Astrocyte of the spinal cord (primary cell): ENCODE data around the gene ANO3.
"Not testable (repeated sequence)": the region's sequence is repeated elsewhere in the genome, so short reads cannot be mapped to it uniquely, and the experiment has no call there.

Source experiments
- DNase-seq: peaks from one replicate; pipeline ENCODE4 v3.0.0; 2011; ENCODE audit warnings: low read depth, low spot score
- H3K4me3 ChIP-seq: 2 replicates; pipeline ENCODE4 v1.5.1; 2011; ENCODE audit warnings: low read depth, mild to moderate bottlenecking, low read length, moderate library complexity
- in situ Hi-C: cut with HindIII; loops from 2 replicates; pipeline ENCODE4 v1.10.0; 2017; ENCODE audit warnings: low sequenced_read_pairs
- TF ChIP-seq, protein P1 (sequence below): IDR thresholded peaks from 2 replicates; pipeline ENCODE4 v1.5.1; 2012; ENCODE audit warnings: low read depth, mild to moderate bottlenecking, low read length, inconsistent platforms

ANO3 gene

DNA sequence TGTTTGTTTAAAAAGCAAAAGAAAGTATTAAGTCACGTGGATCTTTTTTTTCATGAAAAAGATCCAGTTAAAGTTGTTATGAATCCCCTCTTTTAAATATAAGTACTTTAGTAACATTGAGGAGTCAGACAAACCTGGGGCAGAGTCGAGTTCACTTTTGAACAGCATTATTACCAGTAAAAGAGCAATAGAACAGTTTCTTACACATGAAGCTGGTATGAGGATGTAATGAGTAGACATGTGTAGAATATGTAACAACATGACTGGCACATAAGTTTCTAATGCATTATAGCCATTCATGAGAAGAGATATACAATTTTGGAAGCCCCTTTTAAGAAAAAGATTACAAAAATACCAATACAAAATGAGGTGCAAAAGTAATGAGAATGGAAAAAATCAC is 247.8 kb downstream of the ANO3 start:
- TF ChIP-seq, protein P1, sequence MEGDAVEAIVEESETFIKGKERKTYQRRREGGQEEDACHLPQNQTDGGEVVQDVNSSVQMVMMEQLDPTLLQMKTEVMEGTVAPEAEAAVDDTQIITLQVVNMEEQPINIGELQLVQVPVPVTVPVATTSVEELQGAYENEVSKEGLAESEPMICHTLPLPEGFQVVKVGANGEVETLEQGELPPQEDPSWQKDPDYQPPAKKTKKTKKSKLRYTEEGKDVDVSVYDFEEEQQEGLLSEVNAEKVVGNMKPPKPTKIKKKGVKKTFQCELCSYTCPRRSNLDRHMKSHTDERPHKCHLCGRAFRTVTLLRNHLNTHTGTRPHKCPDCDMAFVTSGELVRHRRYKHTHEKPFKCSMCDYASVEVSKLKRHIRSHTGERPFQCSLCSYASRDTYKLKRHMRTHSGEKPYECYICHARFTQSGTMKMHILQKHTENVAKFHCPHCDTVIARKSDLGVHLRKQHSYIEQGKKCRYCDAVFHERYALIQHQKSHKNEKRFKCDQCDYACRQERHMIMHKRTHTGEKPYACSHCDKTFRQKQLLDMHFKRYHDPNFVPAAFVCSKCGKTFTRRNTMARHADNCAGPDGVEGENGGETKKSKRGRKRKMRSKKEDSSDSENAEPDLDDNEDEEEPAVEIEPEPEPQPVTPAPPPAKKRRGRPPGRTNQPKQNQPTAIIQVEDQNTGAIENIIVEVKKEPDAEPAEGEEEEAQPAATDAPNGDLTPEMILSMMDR = no peak
- DNase-seq = no peak
- no peak overlapping the region for H3K4me3 ChIP-seq
- in situ Hi-C loops = no loop called here

DNA sequence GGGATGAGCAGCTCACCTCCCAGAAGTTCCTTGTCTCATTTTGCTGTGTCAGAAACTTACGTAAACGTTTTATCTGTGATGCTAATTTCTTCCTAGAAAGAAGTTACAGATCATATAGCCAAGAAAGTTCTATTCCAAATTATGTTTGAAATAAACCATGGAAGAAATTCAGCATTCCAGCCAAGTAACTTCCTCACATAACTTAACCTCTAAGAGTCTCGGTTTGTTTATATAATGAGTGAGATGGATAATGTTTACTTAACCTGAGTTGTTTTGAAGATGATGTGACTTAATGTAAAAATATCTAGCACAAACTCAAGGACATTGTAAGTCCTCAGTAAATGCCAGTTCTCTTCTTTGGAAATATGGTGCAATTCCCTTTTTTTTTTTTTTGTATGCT is 249.0 kb downstream of the ANO3 start:
- in situ Hi-C loops = no loop called here
- H3K4me3 ChIP-seq = no peak overlapping the region
- TF ChIP-seq, protein P1 = no peak
- peak; percentile 54 for DNase-seq

DNA sequence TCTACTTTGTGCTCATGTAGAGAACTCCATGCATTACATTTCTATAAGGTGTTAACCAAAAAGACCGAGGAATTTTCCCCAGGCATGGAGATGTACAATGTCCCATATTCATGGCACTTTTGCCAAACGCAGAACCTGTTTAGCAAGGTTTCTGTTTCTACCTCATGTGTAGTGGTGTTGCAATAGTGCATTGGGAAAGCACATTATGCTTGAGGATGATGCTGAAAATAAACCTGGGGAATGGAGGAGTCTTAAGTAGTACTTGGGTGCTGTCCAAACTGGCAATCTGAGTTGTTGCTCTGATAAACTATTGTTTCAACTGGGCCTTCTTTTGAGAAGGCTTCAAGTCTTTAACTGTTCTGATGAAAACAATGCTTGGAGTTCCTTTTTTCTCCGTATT is 251.6 kb downstream of the ANO3 start:
- DNase-seq = peak; percentile 5
- TF ChIP-seq, protein P1 = no peak
- no peak overlapping the region for H3K4me3 ChIP-seq
- in situ Hi-C loops = no loop called here

- in situ Hi-C loops = no loop called here
- TF ChIP-seq, protein P1 = no peak
- H3K4me3 ChIP-seq = no peak overlapping the region
- no peak for DNase-seq
Observed at GRCh38 chr11:26584818-26585217, 252.9 kb downstream of the ANO3 start.

DNA sequence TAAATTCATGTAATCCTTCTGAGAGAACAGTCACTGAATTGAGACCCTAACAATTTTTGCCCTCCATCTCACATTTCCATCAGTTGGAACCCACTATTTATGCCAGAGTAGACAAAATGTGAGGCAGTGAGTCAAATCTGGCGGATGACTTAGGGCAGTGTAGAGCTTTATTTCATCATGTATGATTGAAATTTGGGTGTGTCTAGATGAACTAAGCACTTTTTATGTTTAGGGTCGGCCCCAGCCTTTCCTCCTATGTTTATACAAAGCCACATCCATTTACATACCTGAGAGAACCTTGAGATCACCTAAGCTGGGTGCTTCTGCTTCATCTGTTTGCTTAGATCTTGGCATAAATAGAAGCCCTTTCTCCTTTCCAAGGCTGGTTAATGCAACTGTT is 255.1 kb downstream of the ANO3 start:
- no peak overlapping the region for H3K4me3 ChIP-seq
- in situ Hi-C loops = no loop called here
- TF ChIP-seq, protein P1 = no peak
- DNase-seq = no peak

- in situ Hi-C loops = no loop called here
- DNase-seq = no peak
- no peak overlapping the region for H3K4me3 ChIP-seq
- TF ChIP-seq, protein P1 = no peak
Observed at GRCh38 chr11:26593691-26594090, 261.8 kb downstream of the ANO3 start.

DNA sequence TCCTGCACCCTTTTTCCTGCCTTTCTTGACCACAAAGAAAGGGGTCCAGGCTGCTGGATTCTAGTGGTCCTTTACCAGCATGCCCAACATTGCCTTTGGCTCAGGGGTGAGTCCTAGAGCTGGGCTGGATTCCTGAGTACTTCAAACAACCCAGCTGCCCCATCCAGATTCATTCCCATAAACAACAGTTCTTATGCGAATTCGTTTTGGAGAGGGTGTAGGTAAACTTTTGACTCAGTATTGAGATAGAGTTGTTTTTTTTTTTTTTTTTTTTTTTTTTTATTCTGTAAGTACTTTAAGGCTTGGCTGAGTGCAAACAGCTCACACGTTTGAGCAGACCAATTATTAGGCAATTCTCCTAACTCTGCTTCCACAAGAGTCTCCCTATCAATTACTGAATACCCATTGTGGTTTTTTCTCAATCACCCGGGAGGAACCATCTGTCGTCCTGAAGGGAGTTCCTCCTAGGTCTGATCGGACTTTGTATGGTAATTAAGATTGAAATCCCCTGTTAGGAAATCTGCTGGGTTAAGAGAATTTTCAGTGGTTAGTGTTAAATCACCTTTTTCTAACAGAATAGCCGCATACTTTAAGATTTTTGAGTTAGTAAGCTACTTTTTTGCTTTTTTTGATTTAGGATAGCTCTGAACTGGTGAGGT is 263.4 kb downstream of the ANO3 start:
- H3K4me3 ChIP-seq, in situ Hi-C loops, DNase-seq: not testable (repeated sequence)

GRCh38 chr11:26597049-26597689 is 265.2 kb downstream of the ANO3 start:
- DNase-seq, in situ Hi-C loops, H3K4me3 ChIP-seq: not testable (repeated sequence)
